Activated CD4-positive, CD25-positive, alpha-beta regulatory T cell treated with anti-CD3 and anti-CD28 coated beads, Interleukin-2, amount 50 U/mL, for 72 hours (primary cell): Measurements from ENCODE around the gene SHROOM3.
"Not testable (repeated sequence)": the region's sequence is repeated elsewhere in the genome, so short reads cannot be mapped to it uniquely, and the experiment has no call there.

Experiments used
- DNase-seq: peaks from one replicate; pipeline ENCODE4 v3.0.0; 2021

The SHROOM3 gene

GRCh38 chr4:76600447-76600846 is 165.4 kb downstream of the SHROOM3 start:
- no peak for DNase-seq

DNA sequence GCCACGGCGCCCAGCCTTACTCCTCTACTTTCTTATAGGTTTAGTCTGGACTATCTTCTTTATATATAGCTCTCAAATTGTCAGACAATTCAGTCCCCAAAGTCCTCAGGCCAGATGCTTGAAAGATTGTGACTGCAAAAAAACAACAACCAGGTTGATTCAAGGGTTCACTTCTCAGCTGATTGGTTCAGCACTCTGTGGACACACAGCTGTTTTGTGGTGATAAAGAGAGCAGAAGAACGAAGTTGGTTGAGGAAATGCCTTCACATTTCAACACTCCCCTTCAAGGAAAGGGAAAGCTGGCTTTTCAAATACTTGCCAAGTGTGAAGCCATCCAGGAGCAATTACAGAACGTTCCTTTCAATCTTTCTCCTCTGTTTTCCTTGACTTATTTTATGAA is 166.8 kb downstream of the SHROOM3 start:
- no peak for DNase-seq

DNA sequence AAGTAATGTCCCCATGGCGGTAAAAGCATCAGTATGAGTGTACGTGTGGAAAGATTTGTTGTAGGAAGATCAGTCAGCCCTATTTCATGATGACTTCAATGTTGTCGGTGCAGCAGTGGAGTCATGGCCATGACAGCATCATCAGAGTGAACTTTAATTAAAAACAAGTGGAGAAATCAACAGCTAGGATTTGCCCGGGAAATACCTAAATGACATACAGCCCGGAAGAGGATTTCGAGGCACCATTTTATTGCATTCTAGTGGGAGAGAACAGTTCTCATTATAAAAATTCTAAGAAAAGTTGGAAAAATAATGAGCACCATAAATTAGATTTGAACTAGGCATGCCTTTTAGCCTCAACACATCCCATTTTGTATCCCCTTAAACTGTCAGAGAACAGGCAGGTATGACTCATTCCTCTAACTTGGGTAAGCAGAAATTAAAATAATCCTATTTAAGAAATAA is 170.1 kb downstream of the SHROOM3 start:
- DNase-seq = no peak

- DNase-seq = no peak
Measured at GRCh38 chr4:76606645-76607265, 171.7 kb downstream of the SHROOM3 start.

GRCh38 chr4:76607266-76607799 is 172.3 kb downstream of the SHROOM3 start:
- DNase-seq = no peak

- no peak for DNase-seq
Measured at GRCh38 chr4:76607846-76608245, 172.8 kb downstream of the SHROOM3 start.

- not testable (repeated sequence) for DNase-seq
Measured at GRCh38 chr4:76608549-76608948, 173.5 kb downstream of the SHROOM3 start.

GRCh38 chr4:76610751-76611547 is 175.9 kb downstream of the SHROOM3 start:
- DNase-seq = no peak

DNA sequence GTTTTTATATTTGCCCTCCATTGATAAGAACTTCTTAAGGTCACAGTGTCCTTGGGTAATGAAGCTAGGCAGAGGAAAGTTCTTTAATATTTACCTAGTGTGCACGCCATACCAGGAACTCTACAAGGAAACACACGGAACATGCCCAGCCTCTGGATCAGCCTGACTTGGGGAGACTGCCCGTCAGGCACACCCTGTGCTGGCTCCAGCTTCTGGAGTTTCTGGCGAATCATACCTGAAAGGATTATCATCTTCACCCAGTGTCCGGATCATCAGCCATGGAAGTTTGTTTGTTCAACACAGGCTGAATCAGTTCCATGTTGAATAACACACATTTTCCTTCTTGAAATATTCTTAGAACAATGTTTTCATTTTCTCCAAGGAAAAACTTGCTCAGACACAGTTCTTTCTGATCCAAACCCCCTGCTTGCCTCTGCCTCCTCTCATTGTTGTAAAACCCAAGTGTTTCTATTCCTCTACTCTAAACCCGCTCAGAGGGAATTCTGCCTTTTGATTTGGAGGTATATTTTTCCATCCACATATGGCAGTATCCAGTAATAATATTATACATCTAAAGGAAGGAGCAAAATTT is 176.7 kb downstream of the SHROOM3 start:
- DNase-seq = no peak

GRCh38 chr4:76614589-76614988 is 179.6 kb downstream of the SHROOM3 start:
- no peak for DNase-seq

- DNase-seq = no peak
Measured at GRCh38 chr4:76615999-76616398, 181.0 kb downstream of the SHROOM3 start.

GRCh38 chr4:76616526-76616925 is 181.5 kb downstream of the SHROOM3 start:
- DNase-seq = no peak

DNA sequence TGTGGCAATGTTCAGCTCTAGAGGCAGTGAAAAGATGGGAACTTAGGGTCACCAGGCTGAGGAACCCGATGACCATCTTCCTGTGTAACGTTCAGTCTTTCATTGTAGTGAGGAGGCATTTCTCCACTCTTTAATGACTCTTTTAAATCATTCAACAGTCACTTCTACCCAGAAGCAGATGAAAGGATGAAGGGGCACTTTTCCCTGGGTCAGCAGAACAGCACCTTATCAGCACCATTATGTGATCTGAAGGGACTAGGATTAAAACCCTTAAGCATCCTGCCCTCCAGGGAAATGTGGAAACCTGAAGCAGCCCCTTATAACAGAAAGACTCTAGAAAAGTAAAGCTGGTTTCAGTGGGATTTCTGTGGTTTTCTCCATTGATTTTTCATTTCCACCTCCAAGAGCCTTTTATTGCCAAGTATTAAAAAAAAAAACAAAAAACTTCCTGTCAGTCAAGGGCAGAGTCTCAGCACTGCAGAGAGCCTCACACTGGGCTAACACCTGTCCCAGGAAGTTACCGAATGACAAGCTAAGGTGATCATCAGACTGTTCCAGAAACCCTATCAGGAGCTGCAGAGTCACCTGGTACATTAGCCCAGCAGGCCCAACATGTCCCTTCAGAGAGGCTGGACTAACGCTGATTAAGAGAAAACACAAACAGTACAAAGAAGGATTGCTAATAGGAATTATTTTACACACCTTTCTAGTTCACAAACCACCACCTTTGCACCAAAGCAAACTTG is 185.9 kb downstream of the SHROOM3 start:
- DNase-seq = no peak

DNA sequence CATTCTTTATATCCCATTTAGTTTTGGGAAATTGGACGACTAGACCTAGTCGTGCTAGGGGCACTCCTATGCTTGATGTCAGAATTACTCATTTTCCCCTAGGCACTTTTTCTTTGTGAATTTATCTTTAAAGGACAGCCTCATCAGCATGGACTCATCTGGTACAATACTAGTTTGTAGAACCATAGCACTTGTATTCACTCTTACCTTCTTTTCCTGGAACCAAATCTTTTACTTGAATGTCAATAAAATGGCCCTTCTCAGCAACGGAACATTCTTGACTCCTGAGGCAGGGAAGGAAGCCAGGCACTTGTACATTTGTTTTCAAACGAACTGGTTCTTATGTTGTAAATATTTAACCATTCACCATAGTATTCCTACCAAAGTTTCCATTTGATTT is 187.1 kb downstream of the SHROOM3 start:
- no peak for DNase-seq

GRCh38 chr4:76622717-76623116 is 187.7 kb downstream of the SHROOM3 start:
- DNase-seq = no peak

GRCh38 chr4:76623217-76624045 is 188.4 kb downstream of the SHROOM3 start:
- DNase-seq = no peak

DNA sequence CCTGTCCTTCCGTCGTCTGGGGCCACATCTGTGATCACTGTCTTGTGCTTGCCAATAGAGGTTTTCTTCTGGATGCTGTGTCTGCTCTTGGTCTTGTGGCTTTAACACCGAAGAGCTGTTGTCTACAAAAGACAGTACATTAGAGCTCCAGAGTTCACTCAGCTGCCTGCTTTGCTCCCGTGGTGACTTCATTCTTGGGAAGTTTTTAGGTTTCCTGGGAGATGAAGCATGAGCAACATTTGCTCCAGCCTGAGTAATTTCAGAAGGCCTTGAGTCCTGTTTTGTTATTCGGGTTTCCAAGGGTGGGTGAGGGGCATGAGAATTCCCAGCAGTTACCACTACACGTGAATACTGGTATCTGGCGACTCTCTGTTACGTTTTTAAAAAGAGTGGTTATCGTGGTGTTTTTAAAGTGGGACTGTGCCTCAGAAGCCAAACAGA is 189.2 kb downstream of the SHROOM3 start:
- no peak for DNase-seq

DNA sequence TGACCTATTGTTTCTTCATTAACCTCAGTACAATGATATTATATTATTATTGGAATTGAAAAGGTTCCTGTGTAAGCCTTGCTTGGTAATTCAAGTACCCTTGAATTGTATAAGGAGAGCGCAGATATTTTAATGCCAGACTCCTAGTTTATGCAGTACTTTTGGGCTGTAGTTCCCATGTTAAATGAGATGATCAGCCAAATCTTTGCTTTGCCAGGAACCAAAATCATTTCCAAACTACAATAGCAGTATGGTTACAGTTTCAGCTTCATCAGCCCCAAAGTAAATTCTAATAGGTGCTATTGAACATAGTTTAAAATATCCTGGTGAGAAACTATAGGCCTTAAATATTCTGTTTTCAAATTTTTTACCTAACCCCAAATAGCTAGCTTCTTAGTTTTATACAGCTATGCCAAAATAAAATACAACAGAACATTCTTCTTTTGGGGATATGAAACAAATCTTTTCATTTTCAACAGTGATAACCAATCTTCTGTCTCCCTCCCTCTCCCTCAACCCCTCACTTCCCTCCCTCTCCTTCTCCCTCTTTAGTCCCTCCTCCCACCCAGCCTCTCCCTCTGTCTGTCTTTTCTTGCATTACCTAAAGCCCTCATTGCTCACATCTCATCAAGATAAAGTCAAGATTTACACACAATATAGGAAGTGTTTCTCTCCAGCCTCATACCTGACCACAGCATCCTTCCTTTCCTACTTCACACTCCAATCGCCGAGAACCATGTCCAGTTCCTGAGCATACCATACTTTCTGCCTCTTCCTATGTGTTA is 190.1 kb downstream of the SHROOM3 start:
- DNase-seq = no peak

DNA sequence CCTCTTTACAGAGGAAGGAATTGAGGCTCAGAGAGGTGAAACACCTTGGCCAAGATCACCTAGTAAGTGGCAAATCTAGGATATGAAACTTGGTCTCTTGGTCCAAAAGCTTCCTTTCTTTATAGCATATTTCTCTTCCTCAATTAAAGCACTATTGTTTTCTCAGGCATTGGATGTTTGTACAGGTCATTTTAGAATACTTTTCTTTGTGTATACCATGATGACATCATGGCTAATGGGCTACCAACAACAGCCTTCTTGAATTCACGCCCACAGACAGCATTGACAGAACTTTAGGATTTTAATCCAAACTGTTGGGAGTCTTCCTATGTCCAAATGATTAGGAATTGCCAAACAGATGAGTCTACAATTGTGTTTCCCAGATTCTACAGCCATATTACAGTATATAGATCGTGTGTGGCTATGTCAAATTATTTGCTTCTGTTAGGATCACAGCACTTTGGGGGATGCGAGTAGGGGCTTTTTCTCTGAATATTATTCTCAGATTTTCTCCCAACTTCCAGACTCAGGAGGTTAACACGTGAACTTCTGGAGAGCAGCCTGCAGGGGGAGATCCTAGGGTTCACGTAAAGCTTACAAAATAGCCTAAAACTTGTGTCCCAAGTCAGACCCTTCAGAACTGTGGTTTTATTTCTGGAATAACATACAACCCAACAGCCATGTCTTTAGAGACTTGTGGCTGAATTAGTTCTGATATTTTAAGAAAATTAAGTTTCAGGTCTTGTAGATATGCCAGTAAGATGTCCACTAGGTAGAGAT is 191.8 kb downstream of the SHROOM3 start:
- no peak for DNase-seq

- DNase-seq = no peak
Measured at GRCh38 chr4:76628251-76628650, 193.2 kb downstream of the SHROOM3 start.
